ENCODE data around the gene CLTA. TPM values are rescaled to one million over a fixed set of nuclear protein-coding genes. Genes with fewer than 3 reads are reported as not detected.

The CLTA gene
- total and polyA plus RNA-seq, 2 of the 8 experiments (the other 6 are each of a cell fraction or from before 2014, with no cell fraction given): 137 to 236 TPM

DNA sequence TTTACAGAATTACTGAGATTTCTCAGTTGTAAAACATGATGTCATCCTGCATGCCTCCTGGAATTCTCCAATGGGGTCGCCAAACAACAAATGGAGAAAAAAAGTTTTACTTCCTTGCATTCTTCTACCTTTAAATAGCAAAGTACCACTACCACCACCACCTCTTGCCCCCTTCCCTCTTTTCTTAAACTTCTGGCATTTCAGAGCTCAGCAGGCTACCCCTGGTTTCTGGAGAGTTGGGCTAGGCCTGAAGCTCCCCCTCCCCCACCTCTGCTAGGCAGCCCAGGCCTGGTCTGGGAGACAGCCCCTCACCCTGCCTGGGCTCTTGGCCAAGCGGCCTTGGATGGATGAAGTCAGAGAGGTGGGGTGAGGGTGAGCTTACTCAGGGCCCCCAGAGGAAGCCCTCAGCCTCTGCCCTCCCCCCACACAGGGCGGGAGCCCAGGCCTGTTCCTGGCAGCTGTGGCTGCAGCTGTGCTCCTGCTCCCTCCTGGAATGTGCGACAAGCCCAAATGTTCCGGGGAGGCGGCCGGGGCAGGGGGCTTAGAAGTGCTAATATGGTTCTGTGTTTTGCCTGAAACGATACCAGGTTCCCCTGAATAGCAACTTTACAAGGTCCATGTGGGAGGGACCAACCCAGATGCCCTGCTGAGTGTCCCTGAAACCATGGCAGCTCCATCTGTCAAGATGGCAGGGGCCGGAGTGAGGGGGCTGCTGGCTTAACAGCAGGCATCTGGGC is 27.5 kb upstream of the CLTA start (continued):
- TF ChIP-seq CREB1 (IDR thresholded peaks at IDR 0.05) (no peak; the same call in 1 of the 2 replicates), BCL11A (IDR thresholded peaks at IDR 0.05; ENCODE audit: low read depth in 2 of 2, low read length in 2 of 2) (no peak), EZH2 (IDR thresholded peaks at IDR 0.05; ENCODE audit: low read depth, low read length, severe bottlenecking) (no peak), SUZ12 (IDR thresholded peaks at IDR 0.05; ENCODE audit: low read length) (no peak), SAP30 (IDR thresholded peaks at IDR 0.05; ENCODE audit: insufficient read depth, insufficient replicate concordance, low read length) (no peak), NRF1 (IDR thresholded peaks at IDR 0.05; ENCODE audit: low read depth, low read length) (no peak), TAF1 (IDR thresholded peaks at IDR 0.05; ENCODE audit: low read depth, low read length) (0 out of 2 replicates have a peak, but pooled peaks have one; percentile 56), ZNF274 (IDR thresholded peaks at IDR 0.05; ENCODE audit: borderline replicate concordance, extremely low read depth, low read length) (no peak), KDM4A (IDR thresholded peaks at IDR 0.05; ENCODE audit: low read depth, low read length, severe bottlenecking) (no peak), CEBPB (IDR thresholded peaks at IDR 0.05; ENCODE audit: low read depth, low read length) (no peak), JUN (IDR thresholded peaks at IDR 0.05; ENCODE audit: low read depth, low read length) (no peak), SIRT6 (IDR thresholded peaks at IDR 0.05; ENCODE audit: low read length) (no peak), HDAC2 (IDR thresholded peaks at IDR 0.05; ENCODE audit: borderline replicate concordance in 1 of 2, low read depth in 2 of 2, low read length in 2 of 2) (no peak), CHD2 (IDR thresholded peaks at IDR 0.05; ENCODE audit: low read length) (peak; percentile 64; the same call in 1 of the 2 replicates), USF2 (IDR thresholded peaks at IDR 0.05; ENCODE audit: low read length) (no peak), KDM5A (IDR thresholded peaks at IDR 0.05; ENCODE audit: low read length) (no peak), RXRA (IDR thresholded peaks at IDR 0.05; ENCODE audit: insufficient read depth, low read depth, low read length) (no peak), SIN3A (conservative IDR thresholded peaks at IDR 0.05 in 1 of 2, IDR thresholded peaks at IDR 0.05 in 1 of 2; ENCODE audit: low read depth in 1 of 2, low read length in 2 of 2) (peak; percentile 32 to 70; a peak in 2 of 4 replicates)
- TF ChIP-seq, protein P1, sequence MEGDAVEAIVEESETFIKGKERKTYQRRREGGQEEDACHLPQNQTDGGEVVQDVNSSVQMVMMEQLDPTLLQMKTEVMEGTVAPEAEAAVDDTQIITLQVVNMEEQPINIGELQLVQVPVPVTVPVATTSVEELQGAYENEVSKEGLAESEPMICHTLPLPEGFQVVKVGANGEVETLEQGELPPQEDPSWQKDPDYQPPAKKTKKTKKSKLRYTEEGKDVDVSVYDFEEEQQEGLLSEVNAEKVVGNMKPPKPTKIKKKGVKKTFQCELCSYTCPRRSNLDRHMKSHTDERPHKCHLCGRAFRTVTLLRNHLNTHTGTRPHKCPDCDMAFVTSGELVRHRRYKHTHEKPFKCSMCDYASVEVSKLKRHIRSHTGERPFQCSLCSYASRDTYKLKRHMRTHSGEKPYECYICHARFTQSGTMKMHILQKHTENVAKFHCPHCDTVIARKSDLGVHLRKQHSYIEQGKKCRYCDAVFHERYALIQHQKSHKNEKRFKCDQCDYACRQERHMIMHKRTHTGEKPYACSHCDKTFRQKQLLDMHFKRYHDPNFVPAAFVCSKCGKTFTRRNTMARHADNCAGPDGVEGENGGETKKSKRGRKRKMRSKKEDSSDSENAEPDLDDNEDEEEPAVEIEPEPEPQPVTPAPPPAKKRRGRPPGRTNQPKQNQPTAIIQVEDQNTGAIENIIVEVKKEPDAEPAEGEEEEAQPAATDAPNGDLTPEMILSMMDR (IDR thresholded peaks at IDR 0.05; ENCODE audit: control extremely low read depth in 1 of 3, insufficient read depth in 1 of 3, low read depth in 1 of 3, low read length in 3 of 3): no peak

Data from H1 (cell line).